Endothelial cell of umbilical vein (primary cell): ENCODE measurements around the gene ZBTB21. TPM values are rescaled to one million over a fixed set of nuclear protein-coding genes. Genes with fewer than 3 reads are reported as not detected.

Experiments used
- BruUV-seq: library from RNA; stranded (reverse); fragments of 400-500 nt; replicated peaks from 2 replicates; lab custom pipeline; 2021; lab: Mats Ljungman, UMichigan
- CTCF ChIA-PET: fragments of 300-600, 350-600 bp; sonication (Branson Sonifier 250); formaldehyde crosslinking; loops from one replicate; lab custom pipeline; 2021; ENCODE audit warnings: antibody characterized with exemption, inconsistent platforms; lab: Charles Lee
- POLR2A ChIA-PET: fragments of 300-600, 350-600 bp; sonication (Branson Sonifier 250); formaldehyde crosslinking; loops from one replicate; lab custom pipeline; 2021; ENCODE audit warnings: antibody characterized with exemption, inconsistent platforms; lab: Charles Lee
- DNase-seq: peaks from one replicate; pipeline ENCODE4 v3.0.0-alpha.2; 2011; ENCODE audit warnings: low read depth, low spot score
- FAIRE-seq: peaks from 2 replicates; lab custom pipeline; 2011; peaks lifted over from hg19 to GRCh38; lab: Jason Lieb, UNC
- H2AFZ ChIP-seq: 2 replicates; pipeline ENCODE4 v1.6.0; 2012; ENCODE audit warnings: low read depth, low read length, control low read depth, inconsistent platforms
- H3K27ac ChIP-seq: 2 replicates; pipeline ENCODE4 v1.5.1; 2011; ENCODE audit warnings: low read depth, mild to moderate bottlenecking, control low read depth, low read length, moderate library complexity; ENCODE audit not compliant: insufficient read depth
- H3K27me3 ChIP-seq, 2 experiments: 2 replicates each; pipeline versions ENCODE4 v1.6.0 to v1.6.1; 2011; ENCODE audit warnings: low read length in 2 of 2, mixed read lengths in 1 of 2; ENCODE audit not compliant: control insufficient read depth in 2 of 2, insufficient read depth in 2 of 2
- H3K36me3 ChIP-seq, 2 experiments: 2 replicates in 1 of 2; 3 replicates in 1 of 2; pipeline ENCODE4 v1.5.1; 2011; ENCODE audit warnings: low read length in 2 of 2, mild to moderate bottlenecking in 1 of 2, moderate library complexity in 1 of 2; ENCODE audit not compliant: control insufficient read depth in 2 of 2, insufficient read depth in 2 of 2; ENCODE audit errors: extremely low read depth in 1 of 2
- H3K4me1 ChIP-seq: 3 replicates; pipeline ENCODE4 v1.5.1; 2011; ENCODE audit warnings: mild to moderate bottlenecking, low read length; ENCODE audit not compliant: control insufficient read depth, insufficient read depth; ENCODE audit errors: extremely low read depth
- H3K4me2 ChIP-seq: 2 replicates; pipeline ENCODE4 v1.6.1; 2011; ENCODE audit warnings: low read length, control low read depth, mixed read lengths; ENCODE audit not compliant: insufficient read depth
- H3K4me3 ChIP-seq, 3 experiments: fragments of 200-600 bp in 1 of 3; sonication (generic), shearing (Covaris generic) in 1 of 3; replicated peaks in 1 of 3; 2 replicates each; pipeline ENCODE4 v1.5.1; 2011 to 2016; ENCODE audit warnings: control low read depth in 3 of 3, low read length in 3 of 3, mild to moderate bottlenecking in 2 of 3, inconsistent platforms in 1 of 3, low read depth in 1 of 3, moderate library complexity in 1 of 3; ENCODE audit not compliant: insufficient read depth in 1 of 3
- H3K79me2 ChIP-seq: 2 replicates; pipeline ENCODE4 v1.6.0; 2012; ENCODE audit warnings: low read length, inconsistent platforms; ENCODE audit not compliant: control insufficient read depth, insufficient read depth
- H3K9ac ChIP-seq: replicated peaks from 2 replicates; pipeline ENCODE3; 2011; ENCODE audit warnings: low read length, control low read depth; ENCODE audit not compliant: insufficient read depth; ENCODE audit errors: extremely low read depth
- H3K9me1 ChIP-seq: replicated peaks from 3 replicates; pipeline ENCODE4 v1.6.0; 2011; ENCODE audit warnings: mild to moderate bottlenecking, low read length; ENCODE audit not compliant: control insufficient read depth, insufficient read depth; ENCODE audit errors: extremely low read depth
- H3K9me3 ChIP-seq: replicated peaks from 2 replicates; pipeline ENCODE4 v1.5.1; 2012; ENCODE audit warnings: low read length, inconsistent platforms; ENCODE audit not compliant: control insufficient read depth, insufficient read depth
- H4K20me1 ChIP-seq: replicated peaks from 2 replicates; pipeline ENCODE3; 2011; ENCODE audit warnings: mild to moderate bottlenecking, low read length; ENCODE audit not compliant: control insufficient read depth, insufficient read depth; ENCODE audit errors: extremely low read depth
- CTCF ChIP-seq, 2 donors: IDR thresholded peaks; 1 replicate in 1 of 2; 2 replicates in 1 of 2; pipeline ENCODE4 v1.5.1; 2011; ENCODE audit warnings: low read length in 2 of 2, mild to moderate bottlenecking in 2 of 2, moderate library complexity in 2 of 2, control low read depth in 1 of 2, inconsistent platforms in 1 of 2, low read depth in 1 of 2; ENCODE audit not compliant: insufficient read depth in 1 of 2; ENCODE audit errors: extremely low read depth in 1 of 2
- EZH2 ChIP-seq: IDR thresholded peaks from 2 replicates; pipeline ENCODE4 v1.6.1; 2012; ENCODE audit warnings: borderline replicate concordance, low read depth, mild to moderate bottlenecking, moderate library complexity, low read length, inconsistent platforms; ENCODE audit not compliant: severe bottlenecking
- FOS ChIP-seq: IDR thresholded peaks from 2 replicates; pipeline ENCODE4 v1.6.1; 2011; ENCODE audit warnings: mild to moderate bottlenecking, low read length, moderate library complexity, borderline replicate concordance; ENCODE audit not compliant: insufficient read depth
- GATA2 ChIP-seq: IDR thresholded peaks from 2 replicates; pipeline ENCODE4 v1.7.0; 2011; ENCODE audit warnings: low read depth, mild to moderate bottlenecking, moderate library complexity, mixed read lengths, low read length; ENCODE audit not compliant: insufficient read length, insufficient read depth
- JUN ChIP-seq: IDR thresholded peaks from 2 replicates; pipeline ENCODE4 v1.6.1; 2011; ENCODE audit warnings: borderline replicate concordance, low read depth; ENCODE audit not compliant: insufficient read length, insufficient read depth
- MAX ChIP-seq: IDR thresholded peaks from 2 replicates; pipeline ENCODE4 v1.6.1; 2011; ENCODE audit not compliant: insufficient read depth, insufficient read length
- MYC ChIP-seq: IDR thresholded peaks from one replicate; pipeline ENCODE4 v1.6.1; 2011; ENCODE audit warnings: mild to moderate bottlenecking, low read depth, low read length
- POLR2A ChIP-seq: IDR thresholded peaks from 2 replicates; pipeline ENCODE4 v1.6.1; 2012; ENCODE audit warnings: low read depth, mild to moderate bottlenecking, control low read depth, low read length
- POLR2AphosphoS5 ChIP-seq: IDR thresholded peaks from 2 replicates; pipeline ENCODE4 v1.6.1; 2012; ENCODE audit warnings: low read depth, mild to moderate bottlenecking, control low read depth, low read length, moderate library complexity; ENCODE audit not compliant: insufficient read depth
- dilution Hi-C: fragments of 300-500 bp; cut with MboI; formaldehyde crosslinking; loops from one replicate; pipeline ENCODE4 v1.15.0; 2019; ENCODE audit warnings: low sequenced_read_pairs; ENCODE audit not compliant: extremely low pct_ligation_motif_present
- intact Hi-C: fragments of 100-400 bp; cut with micrococcal nuclease; formaldehyde crosslinking; loops from one replicate; pipeline ENCODE4 v1.10.0; 2022
- polyA plus RNA-seq, 4 experiments: library from polyadenylated mRNA; depleted of rRNA in 3 of 4; stranded (reverse) in 3 of 4; unstranded in 1 of 4; fragments of >200 nt; gene quantifications; 2 replicates each; pipeline versions ENCODE4 v1.2.1 to v1.2.3, GENCODE V29; 2011 to 2012; ENCODE audit warnings: missing spikeins in 1 of 4
- total RNA-seq: library from RNA; stranded (reverse); gene quantifications from 2 replicates; pipeline ENCODE4 v1.2.3, GENCODE V29; 2021

The ZBTB21 gene
- total and polyA plus RNA-seq, 2 donors (not counting 3 experiments of a cell fraction or from before 2014, with no cell fraction given), result 2.8 to 12.4 TPM

- intact Hi-C loops (no loop called here), dilution Hi-C loops (no loop called here)
- H3K9ac ChIP-seq, result no peak overlapping the region
- no peak overlapping the region for H3K4me2 ChIP-seq
- no peak for FAIRE-seq
- TF ChIP-seq MAX (no peak), EZH2 (no peak), GATA2 (no peak), POLR2A (no peak), JUN (no peak), FOS (no peak), CTCF (IDR thresholded peaks at IDR 0.05; ENCODE audit: extremely low read depth in 1 of 2, insufficient read depth in 1 of 2, low read depth in 1 of 2, low read length in 2 of 2) (no peak), MYC (no peak), POLR2AphosphoS5 (no peak)
- BruUV-seq, result no TSS peak
- ChIA-PET POLR2A (no interaction called here), CTCF (no interaction called here)
- H3K36me3 ChIP-seq, result peaks cover 0 to 5% of the 10 kb centered on the region in 2 experiments
- H3K27me3 ChIP-seq, result no peaks in the 10 kb centered on the region
- H3K4me3 ChIP-seq, result no peak overlapping the region
- no peaks in the 10 kb centered on the region for H3K9me3 ChIP-seq
- H3K79me2 ChIP-seq, result peaks cover 43% of the 10 kb centered on the region
- no peaks in the 10 kb centered on the region for H3K9me1 ChIP-seq
- no peak for DNase-seq
- no peak overlapping the region for H2AFZ ChIP-seq
- peaks cover 4% of the 10 kb centered on the region for H3K4me1 ChIP-seq
- no peak overlapping the region for H3K27ac ChIP-seq
- no peaks in the 10 kb centered on the region for H4K20me1 ChIP-seq
Measured at GRCh38 chr21:41941941-41942340, 68.2 kb downstream of the ZBTB21 start.
